Measurements from ENCODE around the gene DVL2.

Gene DVL2

GRCh38 chr17:7218166-7218565 is 16.2 kb downstream of the DVL2 start:
- no peak for DNase-seq

DNA sequence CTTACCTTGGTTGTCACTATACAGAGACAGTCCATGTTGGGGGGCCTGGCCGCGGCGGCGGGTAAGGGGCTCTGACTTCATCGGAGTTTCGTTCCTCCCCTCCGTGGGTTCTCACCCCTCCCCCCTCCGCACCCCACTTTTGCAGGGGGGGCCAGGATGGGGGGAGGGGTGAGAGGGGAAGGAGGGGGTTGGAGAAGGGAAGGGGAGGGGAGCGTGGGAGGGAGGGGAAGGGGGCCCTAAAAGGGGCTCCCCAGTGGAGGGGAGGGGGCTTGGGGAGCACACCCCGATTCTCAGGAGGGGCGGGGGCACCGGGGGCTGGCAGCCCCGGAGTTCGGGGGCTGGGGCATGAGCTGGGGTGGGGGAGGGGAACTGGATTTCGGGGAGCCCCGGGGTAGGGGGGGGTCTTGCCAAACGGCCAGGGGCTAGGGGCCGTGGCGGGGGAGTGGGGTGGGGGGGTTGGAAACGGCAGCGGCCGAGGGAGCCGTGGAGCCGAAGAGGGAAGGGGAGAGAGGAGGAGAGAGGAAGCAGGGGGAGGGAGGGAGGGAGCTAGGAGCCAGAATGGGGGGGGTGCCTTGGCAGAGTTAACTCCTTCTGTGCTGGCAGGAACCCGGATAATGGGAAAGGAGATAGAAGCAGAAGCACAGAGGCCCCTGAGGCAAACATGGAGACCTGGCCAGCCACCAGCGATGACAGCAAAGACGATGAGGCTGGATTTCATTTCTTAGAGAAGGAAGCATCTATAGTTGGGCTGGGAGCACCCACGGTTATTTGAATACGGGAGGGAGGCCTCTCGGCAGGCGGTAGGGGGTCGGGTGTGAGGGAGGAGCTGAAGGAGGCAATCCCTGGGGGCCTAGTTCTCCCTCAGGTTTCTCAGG is 17.0 kb downstream of the DVL2 start:
- no peak for DNase-seq

DNA sequence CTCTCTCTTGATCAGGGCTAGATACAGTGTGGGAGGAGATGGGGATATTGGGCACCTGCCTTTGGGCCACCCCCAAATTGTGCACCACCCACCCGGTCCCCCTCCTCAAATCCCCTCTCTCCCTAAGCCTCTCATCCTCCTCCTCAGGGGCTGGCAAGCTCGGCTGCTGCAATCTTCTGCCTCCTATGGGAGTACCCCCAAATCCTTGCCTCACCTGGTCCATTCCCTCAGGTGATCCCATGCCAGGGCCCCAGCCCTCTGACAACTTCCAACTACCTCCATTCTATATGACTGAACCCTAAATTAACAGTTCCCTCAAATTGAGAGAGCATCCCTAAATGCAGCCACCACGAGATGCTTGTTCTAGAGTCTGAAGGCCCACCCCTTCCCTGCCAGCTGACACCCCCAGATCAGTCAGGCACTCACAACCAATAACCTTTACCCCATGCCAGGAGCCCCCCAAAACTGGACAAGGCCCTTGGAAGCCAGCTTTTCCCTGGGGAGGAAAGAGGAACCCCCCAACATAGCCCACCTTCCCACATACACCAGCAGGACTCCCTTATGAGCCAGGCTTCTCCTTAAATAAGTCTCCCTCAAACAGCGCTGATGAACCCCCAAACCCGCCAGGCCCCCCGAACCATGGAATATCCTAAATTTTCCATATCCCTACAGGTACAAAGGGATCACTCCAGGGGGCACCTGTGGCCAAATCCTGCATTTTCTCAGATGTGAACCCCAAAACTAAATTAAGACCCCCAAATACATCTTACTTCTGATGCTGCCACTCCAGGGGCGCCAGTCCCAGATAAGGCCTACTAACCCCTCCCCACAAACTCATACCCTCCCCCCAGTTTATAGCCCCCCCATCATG is 17.8 kb downstream of the DVL2 start:
- DNase-seq = no peak

DNA sequence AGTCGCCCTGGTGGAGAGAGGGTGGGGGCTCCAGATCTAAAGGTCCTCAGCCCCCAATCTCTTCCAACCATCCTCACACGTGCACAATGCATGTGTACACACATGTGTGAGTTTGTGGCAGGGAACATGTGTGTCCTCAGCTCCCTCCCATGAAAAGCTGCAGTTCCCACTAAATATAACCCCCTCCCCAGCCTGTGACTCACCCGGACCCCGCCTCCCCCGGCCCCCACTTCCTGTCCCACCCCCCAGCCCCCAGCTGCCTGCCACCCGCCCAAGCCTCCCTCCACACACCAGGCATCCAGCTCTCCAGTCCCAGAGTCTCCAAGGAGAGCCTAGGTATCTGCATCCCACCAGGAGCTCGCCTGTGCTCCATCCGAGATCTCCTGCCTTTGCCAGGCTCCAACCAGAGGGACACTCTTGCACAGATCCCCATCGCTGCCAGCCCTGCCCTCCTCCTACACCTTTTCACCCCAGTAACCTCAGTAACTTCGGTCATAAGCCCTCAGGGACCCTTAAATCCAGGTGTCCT is 18.6 kb downstream of the DVL2 start:
- no peak for DNase-seq

DNA sequence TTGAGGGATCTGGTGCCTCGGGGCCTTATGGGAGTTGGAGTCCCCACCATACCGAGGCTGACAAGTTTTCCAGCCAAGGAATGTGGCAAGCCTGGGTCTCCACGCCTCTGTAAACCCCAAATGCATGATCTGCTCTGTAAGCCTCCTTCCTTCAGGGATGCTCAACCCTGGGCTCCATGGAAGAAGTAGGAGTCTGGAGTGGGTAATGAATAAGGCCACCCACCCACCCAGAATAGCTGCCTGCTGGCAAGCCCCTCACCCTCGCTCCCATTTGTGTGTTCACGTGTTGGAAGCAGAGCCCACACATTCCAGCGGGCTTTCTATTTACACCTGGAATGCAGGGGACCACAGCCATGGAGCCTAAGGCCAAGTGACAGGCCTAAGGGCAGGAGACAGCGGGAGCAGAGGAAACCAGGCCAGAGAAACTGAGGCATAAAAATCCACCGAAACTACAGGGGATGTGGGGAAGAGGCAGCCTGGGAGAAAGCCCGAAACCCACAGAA is 19.1 kb downstream of the DVL2 start:
- DNase-seq = no peak

DNA sequence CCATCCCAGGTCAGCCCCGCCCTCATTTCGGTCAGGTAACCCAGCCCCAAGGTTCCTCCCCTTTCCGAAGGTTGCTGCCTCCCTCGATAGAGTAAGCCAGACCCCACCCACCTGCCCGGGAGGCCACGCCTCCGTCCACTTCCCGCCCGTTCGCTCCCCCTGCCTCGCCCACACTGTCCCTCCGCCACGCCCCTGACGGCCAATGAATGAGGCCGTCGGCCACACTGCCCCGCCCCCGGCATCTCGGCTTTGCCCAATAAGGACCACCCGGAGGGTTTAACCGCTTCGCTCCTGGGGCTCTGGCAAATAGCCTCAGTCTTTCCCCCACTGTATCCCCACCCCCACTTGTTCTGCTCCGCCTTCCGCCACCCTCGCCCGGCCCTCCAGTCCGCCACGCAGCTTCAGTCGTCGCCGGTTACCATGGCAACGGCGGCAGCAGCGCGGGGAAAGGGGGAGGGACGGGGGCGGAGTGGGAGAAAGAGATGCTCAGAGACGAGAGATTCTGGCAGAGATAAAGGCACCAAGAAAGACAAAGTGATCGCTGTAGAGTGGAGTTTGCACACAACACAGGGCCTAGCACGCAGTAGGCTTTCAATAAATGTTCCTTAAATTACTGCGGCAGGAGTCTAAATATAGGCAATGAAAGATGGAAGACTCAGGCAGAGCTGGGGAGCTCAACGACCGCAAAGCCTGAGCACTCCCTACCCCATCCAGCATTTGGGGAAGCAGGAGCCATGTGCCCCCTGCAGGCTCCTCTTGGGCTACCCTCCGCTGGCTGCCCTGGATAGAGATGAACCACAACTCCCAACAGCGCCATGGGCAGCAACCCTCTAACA is 19.8 kb downstream of the DVL2 start:
- DNase-seq = peak; percentile 99

DNA sequence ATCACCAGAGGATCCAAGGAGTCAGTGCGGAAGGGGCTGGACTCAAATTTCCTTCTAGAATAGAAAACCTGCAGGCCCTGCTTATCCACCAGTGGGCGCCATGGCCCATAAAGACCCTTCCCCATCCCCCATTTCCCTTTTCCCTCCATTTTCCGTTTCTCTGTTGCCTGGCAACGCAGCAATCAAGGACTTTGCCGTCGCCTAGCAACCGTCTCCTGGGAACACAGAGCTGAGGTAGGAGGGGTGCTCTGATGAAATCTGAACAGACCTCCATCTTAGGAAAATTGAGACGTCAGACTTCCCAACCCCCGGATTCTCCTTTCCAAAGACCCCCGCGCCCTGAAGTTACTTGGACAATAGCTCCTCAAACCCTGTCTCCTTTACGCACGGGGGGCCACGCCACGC is 20.4 kb downstream of the DVL2 start:
- DNase-seq = no peak

- no peak for DNase-seq
These were observed 22.6 kb downstream of the DVL2 start for GRCh38 chr17:7211491-7212273.

- no peak for DNase-seq
These were observed 25.4 kb downstream of the DVL2 start for GRCh38 chr17:7208754-7209460.

DNA sequence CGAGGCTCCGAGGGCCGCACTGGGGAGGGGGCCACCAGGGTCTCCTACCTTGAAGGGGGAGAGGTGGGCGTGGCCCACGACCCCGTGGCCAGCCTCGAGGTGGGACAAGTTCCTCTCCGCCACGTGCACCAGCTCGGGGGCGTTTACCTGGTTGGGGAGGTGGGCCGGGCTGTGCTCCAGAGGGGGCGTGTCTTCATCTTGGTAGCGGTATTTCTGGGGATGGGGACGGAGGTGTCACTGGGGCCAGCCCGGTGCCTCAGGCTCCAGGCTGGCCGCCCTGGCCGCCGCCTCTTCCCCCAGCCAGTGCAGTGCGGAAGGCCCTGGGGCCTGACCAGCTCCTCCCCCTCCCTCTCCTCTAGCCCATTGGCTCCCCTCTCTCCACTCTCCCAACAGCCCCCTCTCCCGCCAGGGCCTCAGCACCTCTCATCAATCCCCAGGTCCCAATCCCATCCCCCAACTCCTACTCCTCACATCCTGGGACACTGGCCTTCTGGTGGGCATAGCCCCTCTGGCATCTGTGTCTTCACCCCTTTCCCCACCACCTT is 26.2 kb downstream of the DVL2 start:
- no peak for DNase-seq

GRCh38 chr17:7207120-7208001 is 27.0 kb downstream of the DVL2 start:
- no peak for DNase-seq

DNA sequence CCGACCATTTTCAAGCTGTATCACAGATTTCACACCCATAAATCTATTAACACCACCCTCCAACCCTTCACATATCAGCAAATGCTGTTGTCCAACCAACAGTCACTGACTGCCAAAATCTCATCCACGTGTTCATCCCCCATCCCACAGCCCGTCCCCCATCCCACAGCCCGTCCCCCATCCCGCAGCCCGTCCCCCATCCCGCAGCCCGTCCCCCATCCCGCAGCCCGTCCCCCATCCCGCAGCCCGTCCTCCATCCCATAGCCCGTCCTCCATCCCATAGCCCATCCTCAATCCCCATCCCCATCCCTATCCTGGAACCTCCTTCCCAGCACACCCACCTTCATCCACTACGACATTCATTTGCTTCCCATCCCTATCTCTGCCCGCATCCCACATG is 28.8 kb downstream of the DVL2 start:
- no peak for DNase-seq

DNA sequence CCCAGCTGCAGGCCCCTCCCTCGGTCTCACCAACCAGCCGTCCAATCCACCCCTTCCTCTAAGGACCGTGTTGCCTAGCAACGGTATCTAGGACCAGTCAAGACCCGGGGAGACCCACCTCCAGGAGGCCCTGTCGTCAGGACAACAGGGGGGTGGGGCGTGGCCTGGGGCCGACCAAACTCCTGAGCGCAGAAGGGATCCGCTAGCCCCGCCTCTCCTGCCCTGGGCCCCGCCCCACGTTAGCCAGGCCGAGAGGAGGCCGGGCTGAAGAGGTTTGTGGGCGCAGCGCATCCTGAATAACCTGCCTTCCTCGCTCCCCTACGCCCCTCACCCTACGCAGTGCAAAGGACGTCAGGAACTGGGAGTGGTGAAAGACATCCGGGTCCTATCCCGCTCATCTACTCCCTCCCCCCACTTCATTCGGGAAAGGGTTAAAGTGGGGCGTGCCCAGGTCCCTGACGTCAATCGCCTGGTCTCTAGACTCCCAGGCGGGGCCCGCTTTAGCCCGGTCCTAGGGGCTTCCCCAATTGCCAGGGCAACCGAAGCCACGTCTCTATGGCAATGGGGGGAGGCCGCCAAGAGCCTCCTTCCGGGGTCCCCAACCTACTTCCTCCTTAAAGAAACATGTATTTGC is 29.4 kb downstream of the DVL2 start:
- peak; percentile 86 for DNase-seq

DNA sequence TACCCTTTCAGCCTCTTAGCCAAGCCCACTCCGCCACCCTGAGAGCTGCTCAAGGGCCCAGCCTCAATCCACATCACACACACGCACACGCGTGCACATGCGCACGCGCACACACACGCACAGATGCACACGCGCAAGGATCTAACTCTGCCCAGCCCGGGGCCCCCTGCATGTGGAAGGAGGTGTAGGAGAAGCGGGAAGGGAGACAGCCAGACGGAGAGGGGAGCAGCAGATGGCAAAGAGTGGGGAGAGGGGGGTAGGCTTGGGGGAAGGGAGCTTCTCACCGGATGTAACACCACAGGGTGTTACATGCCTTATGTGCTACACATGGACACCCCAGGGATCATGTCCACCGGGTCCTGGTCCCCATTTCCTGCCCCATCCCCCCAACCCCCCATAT is 30.0 kb downstream of the DVL2 start:
- DNase-seq = no peak

DNA sequence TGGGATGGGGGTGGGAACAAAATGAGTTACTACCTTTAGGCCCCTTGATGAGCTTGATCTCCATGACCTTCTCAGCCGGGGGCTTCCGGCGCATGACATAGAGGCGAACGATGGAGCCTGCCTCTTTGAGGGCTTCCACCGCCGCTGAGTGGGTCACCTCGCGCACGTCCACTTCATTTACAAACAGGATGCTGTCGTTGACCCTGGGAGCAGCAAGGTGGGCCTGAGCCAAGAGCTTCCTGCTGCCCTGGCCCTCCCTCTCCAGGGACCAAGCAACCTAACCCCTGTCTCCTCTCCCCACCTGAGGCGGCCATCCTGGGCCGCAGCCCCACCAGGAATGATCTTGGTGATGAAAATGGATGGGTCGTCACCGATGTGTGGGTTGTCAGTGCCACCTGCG is 30.9 kb downstream of the DVL2 start:
- no peak for DNase-seq

GRCh38 chr17:7196651-7197401 is 37.5 kb downstream of the DVL2 start:
- no peak for DNase-seq

DNA sequence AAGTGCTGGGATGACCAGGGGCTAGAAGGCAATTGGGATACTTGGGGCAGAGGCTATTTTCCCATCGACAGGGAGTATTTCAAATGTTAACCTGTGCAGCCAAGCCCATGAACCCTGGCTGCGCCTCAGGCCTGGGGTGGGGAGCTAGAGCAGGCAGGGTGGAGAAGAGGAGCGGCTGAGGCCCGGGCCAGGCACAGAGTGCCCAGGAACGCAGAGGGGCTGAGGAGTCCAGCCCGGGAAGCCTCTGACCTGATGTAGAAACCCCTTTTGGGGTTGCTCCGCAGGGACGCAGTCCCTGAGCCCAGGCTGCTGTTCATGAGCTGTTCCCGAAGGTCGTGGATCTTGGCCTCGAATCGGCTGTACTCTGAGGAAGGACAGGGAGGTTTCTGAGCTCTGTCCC is 38.3 kb downstream of the DVL2 start:
- DNase-seq = no peak

DNA sequence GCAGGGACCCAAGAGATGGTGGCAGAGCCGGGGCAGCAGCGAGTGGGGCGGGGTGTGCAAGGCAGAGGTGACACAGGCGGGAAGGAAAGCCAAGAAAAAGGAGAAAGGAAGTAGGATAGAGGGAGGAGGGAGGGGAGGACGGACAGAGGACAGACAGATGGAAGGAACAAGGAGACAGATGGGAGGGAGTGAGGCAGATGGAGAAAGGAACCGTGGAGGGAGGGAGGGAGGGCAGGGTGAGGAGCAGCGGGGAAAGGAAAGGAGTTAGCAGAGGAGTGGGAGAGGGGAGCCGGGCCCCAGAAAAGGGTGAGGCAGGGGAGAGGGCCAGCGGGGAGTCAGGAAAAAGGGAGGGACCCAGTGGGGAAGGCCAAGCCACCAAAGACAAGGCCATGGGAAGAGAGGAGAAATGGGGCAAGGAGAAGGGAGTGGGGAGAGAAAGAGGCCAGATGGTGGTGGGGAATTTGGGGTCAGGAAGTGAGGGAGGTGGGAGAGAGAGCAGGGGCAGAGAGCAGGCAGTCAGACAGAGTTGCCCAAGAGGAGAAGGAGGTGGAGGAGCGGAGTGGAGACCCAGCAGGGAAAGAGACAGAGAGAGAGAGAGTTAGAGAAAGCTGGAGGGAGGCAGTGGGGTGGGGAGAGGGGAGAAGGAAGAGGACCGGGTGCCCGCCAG is 41.9 kb downstream of the DVL2 start:
- DNase-seq = no peak
